Testis (tissue), 2 donors: Measurements from ENCODE around the gene DPYD.

Experiments used
- POLR2A ChIP-seq: fragments of 450-650 bp; IDR thresholded peaks from one replicate; pipeline ENCODE4 v1.6.1; 2017; ENCODE audit warnings: antibody characterized with exemption, mild to moderate bottlenecking, moderate library complexity
- TF ChIP-seq, protein P1 (sequence below), 3 experiments: fragments of 450-650 bp in 2 of 3; fragments of 200-600 bp in 1 of 3; sonication (generic) in 1 of 3; IDR thresholded peaks; one replicate each; pipeline ENCODE4 v1.5.1; 2016 to 2019; ENCODE audit warnings: antibody characterized with exemption in 3 of 3, mild to moderate bottlenecking in 2 of 3, moderate library complexity in 1 of 3

GRCh38 chr1:97046765-97047420, 873.9 kb downstream of the DPYD start:
- TF ChIP-seq, protein P1, sequence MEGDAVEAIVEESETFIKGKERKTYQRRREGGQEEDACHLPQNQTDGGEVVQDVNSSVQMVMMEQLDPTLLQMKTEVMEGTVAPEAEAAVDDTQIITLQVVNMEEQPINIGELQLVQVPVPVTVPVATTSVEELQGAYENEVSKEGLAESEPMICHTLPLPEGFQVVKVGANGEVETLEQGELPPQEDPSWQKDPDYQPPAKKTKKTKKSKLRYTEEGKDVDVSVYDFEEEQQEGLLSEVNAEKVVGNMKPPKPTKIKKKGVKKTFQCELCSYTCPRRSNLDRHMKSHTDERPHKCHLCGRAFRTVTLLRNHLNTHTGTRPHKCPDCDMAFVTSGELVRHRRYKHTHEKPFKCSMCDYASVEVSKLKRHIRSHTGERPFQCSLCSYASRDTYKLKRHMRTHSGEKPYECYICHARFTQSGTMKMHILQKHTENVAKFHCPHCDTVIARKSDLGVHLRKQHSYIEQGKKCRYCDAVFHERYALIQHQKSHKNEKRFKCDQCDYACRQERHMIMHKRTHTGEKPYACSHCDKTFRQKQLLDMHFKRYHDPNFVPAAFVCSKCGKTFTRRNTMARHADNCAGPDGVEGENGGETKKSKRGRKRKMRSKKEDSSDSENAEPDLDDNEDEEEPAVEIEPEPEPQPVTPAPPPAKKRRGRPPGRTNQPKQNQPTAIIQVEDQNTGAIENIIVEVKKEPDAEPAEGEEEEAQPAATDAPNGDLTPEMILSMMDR (IDR thresholded peaks at IDR 0.05) = no peak
- no peak for TF ChIP-seq POLR2A
